ENCODE data around the gene CAB39.

DNA sequence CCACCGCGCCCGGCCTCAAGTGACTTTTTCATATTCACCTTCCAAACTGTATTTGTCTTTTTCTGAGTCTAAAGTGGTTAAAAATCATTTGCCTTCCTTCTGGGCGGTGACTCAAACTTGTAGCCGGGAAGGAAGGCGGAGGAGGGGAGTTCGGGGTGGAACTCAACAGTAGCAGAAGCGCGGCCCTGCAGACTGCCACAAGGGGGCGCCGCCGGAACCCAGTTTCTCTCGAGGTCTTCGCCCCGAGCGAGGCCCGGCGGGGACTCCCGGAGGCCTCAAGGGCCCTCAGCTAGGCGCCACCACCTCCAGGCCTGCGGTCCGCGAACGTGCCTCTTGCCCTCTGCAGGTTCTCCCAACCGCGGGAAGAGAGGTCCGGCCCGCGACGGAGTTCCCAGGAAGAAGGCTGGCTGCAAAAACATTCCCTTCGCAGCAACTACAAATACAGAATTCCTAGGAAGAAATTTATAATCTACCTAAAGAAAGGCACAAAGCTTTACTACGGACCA lies 135.3 kb downstream of the CAB39 start:
- TF ChIP-seq, protein P1, sequence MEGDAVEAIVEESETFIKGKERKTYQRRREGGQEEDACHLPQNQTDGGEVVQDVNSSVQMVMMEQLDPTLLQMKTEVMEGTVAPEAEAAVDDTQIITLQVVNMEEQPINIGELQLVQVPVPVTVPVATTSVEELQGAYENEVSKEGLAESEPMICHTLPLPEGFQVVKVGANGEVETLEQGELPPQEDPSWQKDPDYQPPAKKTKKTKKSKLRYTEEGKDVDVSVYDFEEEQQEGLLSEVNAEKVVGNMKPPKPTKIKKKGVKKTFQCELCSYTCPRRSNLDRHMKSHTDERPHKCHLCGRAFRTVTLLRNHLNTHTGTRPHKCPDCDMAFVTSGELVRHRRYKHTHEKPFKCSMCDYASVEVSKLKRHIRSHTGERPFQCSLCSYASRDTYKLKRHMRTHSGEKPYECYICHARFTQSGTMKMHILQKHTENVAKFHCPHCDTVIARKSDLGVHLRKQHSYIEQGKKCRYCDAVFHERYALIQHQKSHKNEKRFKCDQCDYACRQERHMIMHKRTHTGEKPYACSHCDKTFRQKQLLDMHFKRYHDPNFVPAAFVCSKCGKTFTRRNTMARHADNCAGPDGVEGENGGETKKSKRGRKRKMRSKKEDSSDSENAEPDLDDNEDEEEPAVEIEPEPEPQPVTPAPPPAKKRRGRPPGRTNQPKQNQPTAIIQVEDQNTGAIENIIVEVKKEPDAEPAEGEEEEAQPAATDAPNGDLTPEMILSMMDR (IDR thresholded peaks at IDR 0.05) = peak; percentile 52 to 89 (median 68)
- no peak for TF ChIP-seq POLR2A (IDR thresholded peaks at IDR 0.05)
